GM12875 (cell line): Measurements from ENCODE around the gene SELENOO.

Experiments
- H3K4me3 ChIP-seq: one replicate; pipeline ENCODE4 v1.5.1; 2011; ENCODE audit warnings: low read depth, low read length, control low read depth
- TF ChIP-seq, protein P1 (sequence below): IDR thresholded peaks from 2 replicates; pipeline ENCODE4 v1.5.1; 2011; ENCODE audit warnings: low read depth, mild to moderate bottlenecking, control low read depth, inconsistent platforms, low read length, moderate library complexity, borderline replicate concordance; ENCODE audit not compliant: insufficient read depth

SELENOO gene

DNA sequence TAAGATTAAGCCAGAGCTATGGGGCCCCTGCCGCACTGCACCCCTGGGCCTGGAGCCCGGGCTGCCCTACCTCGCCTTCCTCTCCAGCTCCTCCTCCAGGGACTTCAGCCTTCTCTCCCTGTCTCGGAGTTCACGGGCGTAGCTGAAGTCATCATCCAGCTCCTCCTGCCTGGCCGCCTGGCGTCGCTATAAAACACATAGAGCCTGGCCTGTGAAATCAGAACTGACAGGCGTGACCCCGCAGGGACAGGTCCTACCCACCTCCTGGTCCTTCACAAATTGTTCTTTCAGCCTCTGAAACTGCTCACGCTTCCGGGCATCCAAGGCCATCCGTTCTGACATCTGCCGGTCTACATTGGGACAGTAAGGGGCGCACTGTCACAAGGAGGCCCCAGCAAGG, 23.3 kb downstream of the SELENOO start:
- TF ChIP-seq, protein P1, sequence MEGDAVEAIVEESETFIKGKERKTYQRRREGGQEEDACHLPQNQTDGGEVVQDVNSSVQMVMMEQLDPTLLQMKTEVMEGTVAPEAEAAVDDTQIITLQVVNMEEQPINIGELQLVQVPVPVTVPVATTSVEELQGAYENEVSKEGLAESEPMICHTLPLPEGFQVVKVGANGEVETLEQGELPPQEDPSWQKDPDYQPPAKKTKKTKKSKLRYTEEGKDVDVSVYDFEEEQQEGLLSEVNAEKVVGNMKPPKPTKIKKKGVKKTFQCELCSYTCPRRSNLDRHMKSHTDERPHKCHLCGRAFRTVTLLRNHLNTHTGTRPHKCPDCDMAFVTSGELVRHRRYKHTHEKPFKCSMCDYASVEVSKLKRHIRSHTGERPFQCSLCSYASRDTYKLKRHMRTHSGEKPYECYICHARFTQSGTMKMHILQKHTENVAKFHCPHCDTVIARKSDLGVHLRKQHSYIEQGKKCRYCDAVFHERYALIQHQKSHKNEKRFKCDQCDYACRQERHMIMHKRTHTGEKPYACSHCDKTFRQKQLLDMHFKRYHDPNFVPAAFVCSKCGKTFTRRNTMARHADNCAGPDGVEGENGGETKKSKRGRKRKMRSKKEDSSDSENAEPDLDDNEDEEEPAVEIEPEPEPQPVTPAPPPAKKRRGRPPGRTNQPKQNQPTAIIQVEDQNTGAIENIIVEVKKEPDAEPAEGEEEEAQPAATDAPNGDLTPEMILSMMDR = no peak
- no peak overlapping the region for H3K4me3 ChIP-seq

DNA sequence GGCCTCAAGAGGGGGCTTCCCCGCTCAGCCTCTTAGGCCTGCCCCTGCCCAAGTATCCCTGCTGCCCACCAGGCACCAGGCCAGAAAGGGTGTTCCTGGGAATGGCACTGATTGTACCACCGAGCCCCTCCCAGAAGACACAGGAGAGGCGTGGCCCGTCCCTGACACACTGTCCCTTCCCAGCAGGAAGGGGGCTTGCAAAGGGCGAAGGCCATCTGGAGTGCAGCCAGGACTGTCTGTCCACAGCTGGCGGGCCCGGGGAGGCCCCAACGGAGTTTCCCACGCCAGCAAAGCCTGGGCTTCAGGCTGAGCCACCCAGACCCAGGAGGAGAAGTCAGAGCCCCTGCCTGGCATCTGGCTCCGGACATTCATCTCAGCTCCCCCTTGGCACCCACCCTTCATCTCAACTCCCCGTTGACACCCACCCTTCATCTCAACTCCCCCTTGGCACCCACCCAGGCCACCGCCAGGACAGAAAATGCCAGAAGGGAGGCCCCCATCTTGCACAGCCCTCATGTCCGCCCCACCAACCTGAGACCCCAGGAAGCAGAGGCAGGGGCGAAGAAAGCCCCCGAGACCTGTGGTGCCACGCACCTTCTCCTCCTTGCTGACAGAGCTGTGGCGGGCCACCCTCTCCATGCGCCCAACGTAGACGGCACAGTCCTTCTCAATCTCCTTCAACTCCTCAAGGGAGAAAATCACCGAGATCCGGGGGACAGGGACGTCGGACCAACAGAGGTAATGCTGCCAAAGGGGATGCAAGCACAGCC, 24.6 kb downstream of the SELENOO start:
- no peak overlapping the region for H3K4me3 ChIP-seq
- TF ChIP-seq, protein P1 = no peak

DNA sequence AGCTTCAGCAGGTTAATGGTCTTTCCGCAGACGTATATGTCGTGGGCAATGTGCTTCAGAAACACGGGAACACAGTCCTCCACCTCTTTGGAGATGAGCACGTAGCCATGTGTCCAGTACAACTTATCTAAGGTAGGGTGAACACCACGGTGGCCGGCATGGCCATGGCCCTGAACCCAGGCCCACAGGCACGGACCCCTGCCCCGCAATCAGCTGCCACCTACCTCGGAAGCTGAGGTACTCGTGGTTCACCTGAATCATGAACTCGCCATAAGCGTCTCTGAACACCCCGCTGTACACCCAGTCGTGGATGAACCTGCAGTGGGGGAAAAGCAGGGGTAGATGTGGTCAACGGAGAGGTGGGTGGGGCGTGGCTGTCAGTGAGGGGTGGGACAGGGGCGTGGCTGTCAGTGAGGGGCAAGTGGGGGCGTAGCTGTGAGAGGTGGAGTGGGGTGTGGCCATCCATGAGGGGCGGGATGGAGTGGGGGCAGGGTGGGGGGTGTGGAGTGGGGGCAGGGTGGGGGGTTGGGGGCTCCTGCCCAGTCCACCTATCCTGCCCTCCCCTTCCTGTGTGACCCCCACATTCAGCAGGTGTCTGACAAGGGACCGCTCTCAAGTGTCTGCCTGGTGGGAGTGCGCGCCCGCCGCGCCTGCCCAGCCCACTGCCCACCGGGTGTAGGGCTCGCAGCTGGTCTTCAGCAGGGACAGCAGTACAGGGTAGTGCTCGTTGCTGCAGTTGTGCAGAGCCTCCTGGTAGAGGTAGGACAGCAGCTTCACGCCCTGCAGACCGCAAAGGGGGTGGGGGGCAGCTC, 25.5 kb downstream of the SELENOO start:
- TF ChIP-seq, protein P1 = no peak
- no peak overlapping the region for H3K4me3 ChIP-seq

DNA sequence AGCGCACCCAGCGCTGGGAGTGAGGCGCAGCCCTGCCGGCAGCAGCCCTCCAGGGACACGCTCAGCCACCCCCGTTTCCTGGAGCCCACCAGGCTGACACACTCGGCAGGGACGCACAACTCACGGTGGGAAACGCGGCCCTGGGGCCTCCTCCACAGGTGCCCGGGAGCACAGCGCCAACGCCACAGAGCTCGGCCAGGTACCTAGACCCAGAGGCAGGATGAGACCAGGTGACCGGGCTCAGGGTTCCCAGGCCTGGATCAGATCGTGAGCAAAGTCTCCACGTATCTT, 26.0 kb downstream of the SELENOO start:
- TF ChIP-seq, protein P1 = no peak
- no peak overlapping the region for H3K4me3 ChIP-seq

DNA sequence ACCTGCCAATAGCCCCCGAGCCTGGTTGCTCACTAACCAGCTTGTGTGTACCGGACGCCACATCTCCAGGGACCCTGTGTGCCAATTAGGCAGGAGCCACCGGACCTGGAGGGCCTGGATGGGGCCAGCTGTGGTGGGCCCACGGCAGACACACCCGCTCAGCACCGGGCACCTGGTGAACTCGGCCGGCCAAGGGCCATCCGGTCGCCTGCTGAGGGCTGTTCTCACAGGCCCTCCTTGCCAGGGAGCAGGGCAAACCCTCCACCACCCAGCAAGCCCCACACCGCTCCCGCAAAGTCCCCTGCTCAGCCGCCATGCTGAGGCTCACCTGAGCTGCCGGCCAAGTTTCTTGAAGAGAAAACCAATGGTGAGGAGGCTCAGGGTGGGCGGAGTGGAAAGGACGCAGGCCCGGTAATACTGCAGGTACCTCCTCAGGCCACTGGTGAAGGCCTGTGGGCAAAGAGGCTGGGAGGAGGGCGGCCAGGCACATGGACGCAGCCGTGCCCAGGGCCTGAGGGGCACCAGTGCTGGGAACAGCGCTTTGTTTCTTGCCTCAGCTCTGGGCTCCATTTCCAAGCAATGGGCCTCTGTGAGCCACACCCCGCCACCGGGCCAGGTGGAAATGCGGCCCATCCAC, 26.9 kb downstream of the SELENOO start:
- no peak overlapping the region for H3K4me3 ChIP-seq
- TF ChIP-seq, protein P1 = no peak

DNA sequence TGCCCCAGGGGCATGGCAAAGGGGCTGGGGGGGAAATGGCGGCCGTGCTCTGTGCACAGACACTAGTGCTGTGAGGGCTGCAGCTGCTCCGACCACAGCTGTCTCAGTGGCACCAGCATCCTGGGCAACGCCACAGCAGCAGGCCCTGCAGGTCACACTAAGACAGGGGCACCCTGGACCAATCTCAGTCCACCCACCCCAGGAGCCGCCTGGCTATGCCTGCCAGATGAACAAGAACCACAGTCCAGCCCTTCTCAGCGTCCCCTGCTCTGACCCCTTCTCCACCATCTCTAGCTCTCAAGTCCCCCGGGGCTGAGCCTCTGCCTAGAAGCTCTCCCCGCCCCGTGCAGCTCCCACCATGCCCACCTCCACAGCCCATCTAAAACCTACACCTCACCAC, 27.6 kb downstream of the SELENOO start:
- TF ChIP-seq, protein P1 = no peak
- H3K4me3 ChIP-seq = no peak overlapping the region
